IMR-90 (cell line): Measurements from ENCODE around the gene KDM2B.

Experiments used
- BHLHE40 ChIP-seq: fragments of 150-350 bp; IDR thresholded peaks from 2 replicates; pipeline ENCODE4 v1.6.1; 2016; ENCODE audit warnings: mild to moderate bottlenecking, low read depth, low read length
- CEBPB ChIP-seq: IDR thresholded peaks from 2 replicates; pipeline ENCODE4 v1.6.1; 2012; ENCODE audit warnings: low read depth, low read length, improper control_type of control experiment
- CHD1 ChIP-seq: IDR thresholded peaks from 2 replicates; pipeline ENCODE4 v1.6.1; 2012; ENCODE audit warnings: low read depth, low read length, improper control_type of control experiment
- FOS ChIP-seq: fragments of 150-350 bp; IDR thresholded peaks from 2 replicates; pipeline ENCODE4 v1.6.1; 2016; ENCODE audit warnings: low read depth, low read length
- MAFK ChIP-seq: IDR thresholded peaks from 2 replicates; pipeline ENCODE4 v1.6.1; 2012; ENCODE audit warnings: low read depth, low read length, improper control_type of control experiment
- MAZ ChIP-seq: IDR thresholded peaks from 2 replicates; pipeline ENCODE4 v1.6.1; 2012; ENCODE audit warnings: low read depth, mild to moderate bottlenecking, low read length, improper control_type of control experiment, moderate library complexity, borderline replicate concordance
- POLR2A ChIP-seq: IDR thresholded peaks from 2 replicates; pipeline ENCODE4 v1.6.1; 2012; ENCODE audit warnings: mild to moderate bottlenecking, low read depth, low read length
- RAD21 ChIP-seq: IDR thresholded peaks from 2 replicates; pipeline ENCODE4 v1.6.1; 2012; ENCODE audit warnings: low read length, improper control_type of control experiment
- RCOR1 ChIP-seq: IDR thresholded peaks from 2 replicates; pipeline ENCODE4 v1.6.1; 2012; ENCODE audit warnings: mild to moderate bottlenecking, low read length, improper control_type of control experiment; ENCODE audit not compliant: insufficient replicate concordance
- RFX5 ChIP-seq: IDR thresholded peaks from 2 replicates; pipeline ENCODE4 v1.8.0; 2012; ENCODE audit warnings: low read depth, mild to moderate bottlenecking, low read length, moderate library complexity
- SMC3 ChIP-seq: fragments of 150-350 bp; IDR thresholded peaks from 2 replicates; pipeline ENCODE4 v1.6.1; 2016; ENCODE audit warnings: low read depth, mild to moderate bottlenecking, antibody characterized with exemption, low read length, moderate library complexity
- TF ChIP-seq, protein P1 (sequence below): fragments of 150-350 bp; IDR thresholded peaks from 2 replicates; pipeline ENCODE4 v1.6.1; 2017; ENCODE audit warnings: mild to moderate bottlenecking, antibody characterized with exemption, low read length, low read depth
- TF ChIP-seq, protein P2 (sequence below): conservative IDR thresholded peaks from 2 replicates; pipeline ENCODE4 v1.5.1; 2012; ENCODE audit warnings: mild to moderate bottlenecking, low read depth, low read length, improper control_type of control experiment
- TF ChIP-seq, protein P3 (sequence below): fragments of 150-350 bp; IDR thresholded peaks from 2 replicates; pipeline ENCODE4 v1.6.1; 2016; ENCODE audit warnings: low read depth, mild to moderate bottlenecking, low read length, moderate library complexity, borderline replicate concordance

DNA sequence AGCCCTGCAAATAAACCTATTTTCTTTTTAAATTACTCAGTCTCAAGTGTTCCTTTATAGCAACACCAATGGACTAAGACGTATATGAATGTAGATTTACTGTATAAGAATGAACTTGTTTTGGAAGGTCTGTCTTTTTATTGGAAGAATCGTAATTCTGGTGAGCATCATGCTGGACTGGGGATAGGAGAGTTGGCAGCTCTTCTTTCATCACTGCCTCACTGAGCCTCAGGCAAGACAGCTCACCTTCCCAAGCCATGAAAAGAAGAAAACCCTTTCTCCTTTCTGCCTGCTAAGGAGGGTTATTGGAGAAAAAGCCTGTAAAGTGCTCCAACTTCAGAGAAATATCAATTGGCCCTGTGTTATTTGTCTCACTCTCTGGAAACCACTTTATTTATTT, 190.0 kb downstream of the KDM2B start:
- TF ChIP-seq FOS (no peak), RCOR1 (no peak), BHLHE40 (no peak), POLR2A (no peak), RFX5 (no peak), CHD1 (no peak), MAFK (no peak), SMC3 (no peak), RAD21 (no peak), CEBPB (no peak), MAZ (no peak)
- TF ChIP-seq, protein P1, sequence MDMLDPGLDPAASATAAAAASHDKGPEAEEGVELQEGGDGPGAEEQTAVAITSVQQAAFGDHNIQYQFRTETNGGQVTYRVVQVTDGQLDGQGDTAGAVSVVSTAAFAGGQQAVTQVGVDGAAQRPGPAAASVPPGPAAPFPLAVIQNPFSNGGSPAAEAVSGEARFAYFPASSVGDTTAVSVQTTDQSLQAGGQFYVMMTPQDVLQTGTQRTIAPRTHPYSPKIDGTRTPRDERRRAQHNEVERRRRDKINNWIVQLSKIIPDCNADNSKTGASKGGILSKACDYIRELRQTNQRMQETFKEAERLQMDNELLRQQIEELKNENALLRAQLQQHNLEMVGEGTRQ: no peak
- TF ChIP-seq, protein P2, sequence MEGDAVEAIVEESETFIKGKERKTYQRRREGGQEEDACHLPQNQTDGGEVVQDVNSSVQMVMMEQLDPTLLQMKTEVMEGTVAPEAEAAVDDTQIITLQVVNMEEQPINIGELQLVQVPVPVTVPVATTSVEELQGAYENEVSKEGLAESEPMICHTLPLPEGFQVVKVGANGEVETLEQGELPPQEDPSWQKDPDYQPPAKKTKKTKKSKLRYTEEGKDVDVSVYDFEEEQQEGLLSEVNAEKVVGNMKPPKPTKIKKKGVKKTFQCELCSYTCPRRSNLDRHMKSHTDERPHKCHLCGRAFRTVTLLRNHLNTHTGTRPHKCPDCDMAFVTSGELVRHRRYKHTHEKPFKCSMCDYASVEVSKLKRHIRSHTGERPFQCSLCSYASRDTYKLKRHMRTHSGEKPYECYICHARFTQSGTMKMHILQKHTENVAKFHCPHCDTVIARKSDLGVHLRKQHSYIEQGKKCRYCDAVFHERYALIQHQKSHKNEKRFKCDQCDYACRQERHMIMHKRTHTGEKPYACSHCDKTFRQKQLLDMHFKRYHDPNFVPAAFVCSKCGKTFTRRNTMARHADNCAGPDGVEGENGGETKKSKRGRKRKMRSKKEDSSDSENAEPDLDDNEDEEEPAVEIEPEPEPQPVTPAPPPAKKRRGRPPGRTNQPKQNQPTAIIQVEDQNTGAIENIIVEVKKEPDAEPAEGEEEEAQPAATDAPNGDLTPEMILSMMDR: no peak
- TF ChIP-seq, protein P3, sequence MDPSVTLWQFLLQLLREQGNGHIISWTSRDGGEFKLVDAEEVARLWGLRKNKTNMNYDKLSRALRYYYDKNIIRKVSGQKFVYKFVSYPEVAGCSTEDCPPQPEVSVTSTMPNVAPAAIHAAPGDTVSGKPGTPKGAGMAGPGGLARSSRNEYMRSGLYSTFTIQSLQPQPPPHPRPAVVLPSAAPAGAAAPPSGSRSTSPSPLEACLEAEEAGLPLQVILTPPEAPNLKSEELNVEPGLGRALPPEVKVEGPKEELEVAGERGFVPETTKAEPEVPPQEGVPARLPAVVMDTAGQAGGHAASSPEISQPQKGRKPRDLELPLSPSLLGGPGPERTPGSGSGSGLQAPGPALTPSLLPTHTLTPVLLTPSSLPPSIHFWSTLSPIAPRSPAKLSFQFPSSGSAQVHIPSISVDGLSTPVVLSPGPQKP: no peak
